Trophoblast cell (in vitro differentiated cells and primary cell): ENCODE data around the gene TLN1.

Experiments used
- DNase-seq, 2 donors: peaks; one replicate each; pipeline ENCODE4 v3.0.0-alpha.2; 2016
- H2AFZ ChIP-seq: 2 replicates; pipeline ENCODE4 v1.6.1; 2013; ENCODE audit warnings: low read length, moderate library complexity, mild to moderate bottlenecking; ENCODE audit not compliant: insufficient read depth, poor library complexity
- H2AK5ac ChIP-seq: 2 replicates; pipeline ENCODE4 v1.6.1; 2013; ENCODE audit warnings: mild to moderate bottlenecking, low read length
- H2BK120ac ChIP-seq: 2 replicates; pipeline ENCODE4 v1.6.1; 2013; ENCODE audit warnings: low read length, mild to moderate bottlenecking, moderate library complexity; ENCODE audit not compliant: insufficient read depth, poor library complexity
- H2BK12ac ChIP-seq: 2 replicates; pipeline ENCODE4 v1.6.1; 2013; ENCODE audit warnings: mild to moderate bottlenecking, low read length, moderate library complexity
- H2BK5ac ChIP-seq: 2 replicates; pipeline ENCODE4 v1.6.1; 2013; ENCODE audit warnings: low read length, low read depth, moderate library complexity, mild to moderate bottlenecking; ENCODE audit not compliant: poor library complexity
- H3K14ac ChIP-seq: 2 replicates; pipeline ENCODE4 v1.6.1; 2013; ENCODE audit warnings: mild to moderate bottlenecking, low read length
- H3K18ac ChIP-seq: 2 replicates; pipeline ENCODE4 v1.6.1; 2013; ENCODE audit warnings: mild to moderate bottlenecking, low read length
- H3K23ac ChIP-seq: 2 replicates; pipeline ENCODE4 v1.6.1; 2013; ENCODE audit warnings: low read length
- H3K27ac ChIP-seq: 2 replicates; pipeline ENCODE4 v1.5.1; 2013; ENCODE audit warnings: low read depth, mild to moderate bottlenecking, inconsistent platforms, low read length, moderate library complexity
- H3K27me3 ChIP-seq: 2 replicates; pipeline ENCODE4 v1.6.1; 2013; ENCODE audit warnings: inconsistent platforms, mild to moderate bottlenecking, low read length, moderate library complexity; ENCODE audit not compliant: insufficient read depth
- H3K36me3 ChIP-seq, 2 experiments: 1 replicate in 1 of 2; 2 replicates in 1 of 2; pipeline ENCODE4 v1.6.1; 2013; ENCODE audit warnings: low read length in 2 of 2, mild to moderate bottlenecking in 2 of 2, moderate library complexity in 1 of 2; ENCODE audit not compliant: insufficient read depth in 2 of 2, control insufficient read depth in 1 of 2
- H3K4ac ChIP-seq: 2 replicates; pipeline ENCODE4 v1.6.1; 2013; ENCODE audit warnings: low read depth, mild to moderate bottlenecking, low read length, moderate library complexity
- H3K4me1 ChIP-seq, 2 experiments: 1 replicate in 1 of 2; 2 replicates in 1 of 2; pipeline ENCODE4 v1.6.1; 2013; ENCODE audit warnings: low read length in 2 of 2, mild to moderate bottlenecking in 2 of 2, moderate library complexity in 1 of 2; ENCODE audit not compliant: insufficient read depth in 2 of 2, control insufficient read depth in 1 of 2
- H3K4me2 ChIP-seq: 2 replicates; pipeline ENCODE4 v1.6.1; 2013; ENCODE audit warnings: inconsistent platforms, mild to moderate bottlenecking, low read length, moderate library complexity
- H3K4me3 ChIP-seq: 2 replicates; pipeline ENCODE4 v1.5.1; 2013; ENCODE audit warnings: mild to moderate bottlenecking, low read depth, low read length, inconsistent platforms
- H3K79me1 ChIP-seq: one replicate; pipeline ENCODE4 v1.6.1; 2013; ENCODE audit warnings: low read length
- H3K79me2 ChIP-seq: 2 replicates; pipeline ENCODE4 v1.6.1; 2013; ENCODE audit warnings: low read length, mild to moderate bottlenecking; ENCODE audit not compliant: control insufficient read depth, insufficient read depth, poor library complexity
- H3K9ac ChIP-seq: 2 replicates; pipeline ENCODE4 v1.6.1; 2013; ENCODE audit warnings: mild to moderate bottlenecking, low read length
- H3K9me3 ChIP-seq: 2 replicates; pipeline ENCODE4 v1.6.1; 2013; ENCODE audit warnings: low read depth, mild to moderate bottlenecking, control low read depth, inconsistent platforms, low read length; ENCODE audit not compliant: insufficient read depth
- H4K12ac ChIP-seq: 2 replicates; pipeline ENCODE4 v1.6.1; 2013; ENCODE audit warnings: low read depth, mild to moderate bottlenecking, low read length, moderate library complexity
- H4K8ac ChIP-seq: 2 replicates; pipeline ENCODE4 v1.6.1; 2013; ENCODE audit warnings: low read depth, mild to moderate bottlenecking, low read length, moderate library complexity
- H4K91ac ChIP-seq: one replicate; pipeline ENCODE4 v1.6.1; 2013; ENCODE audit warnings: low read depth, mild to moderate bottlenecking, low read length, moderate library complexity
- WGBS: extraction: QIAGEN DNeasy Blood & Tissue Kit; methylation state at CpG from one replicate; pipeline ENCODE4 v1.1.7; 2013; ENCODE audit warnings: missing lambda C conversion rate; ENCODE audit not compliant: insufficient read length, insufficient coverage; ENCODE audit errors: extremely low coverage; 5-methylcytosine and 5-hydroxymethylcytosine counted together

The TLN1 gene

GRCh38 chr9:35743880-35744518 lies 12.0 kb upstream of the TLN1 start:
- Histone ChIP-seq H3K27ac (peak overlapping the region; percentile 84), H3K4ac (no peak overlapping the region), H4K91ac (no peak overlapping the region), H3K27me3 (no peaks in the 10 kb centered on the region), H3K4me1 (peaks cover 25 to 32% of the 10 kb centered on the region in 2 experiments), H3K4me3 (no peak overlapping the region), H4K12ac (peak overlapping the region; percentile 5), H3K79me2 (peaks cover 19% of the 10 kb centered on the region), H3K79me1 (peaks cover 5% of the 10 kb centered on the region), H3K14ac (no peak overlapping the region), H3K9ac (no peak overlapping the region), H3K9me3 (peaks cover 1% of the 10 kb centered on the region), H2BK120ac (no peak overlapping the region), H3K23ac (no peak overlapping the region), H3K4me2 (peak overlapping the region; percentile 41), H2BK12ac (peak overlapping the region; percentile 68), H3K18ac (no peak overlapping the region), H2AFZ (no peak overlapping the region), H4K8ac (no peak overlapping the region), H3K36me3 (peaks cover 30 to 47% of the 10 kb centered on the region in 2 experiments), H2AK5ac (no peak overlapping the region), H2BK5ac (peak overlapping the region; percentile 39)
- DNase-seq = no peak
- no CpG with 5 or more reads among the region's 8 CpGs for WGBS

DNA sequence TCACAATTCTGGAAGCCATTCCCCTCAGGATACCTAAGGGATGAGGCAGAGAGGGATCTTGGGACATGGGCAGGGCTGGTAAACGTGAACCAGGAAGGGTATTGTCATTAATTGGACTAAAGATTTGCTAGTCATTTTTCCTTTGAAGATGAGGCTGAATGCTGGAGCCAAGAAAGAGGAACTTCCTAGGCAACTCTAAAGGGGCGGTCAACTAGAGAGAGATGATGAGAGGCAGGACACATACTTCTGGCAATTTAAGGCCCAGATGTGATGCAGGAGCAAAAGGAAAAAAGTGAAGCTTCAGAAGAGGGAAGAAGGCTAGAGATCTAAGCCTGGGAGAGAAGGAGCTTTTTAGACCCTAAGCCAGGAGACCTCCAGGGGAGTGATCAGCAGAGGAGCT lies 11.5 kb upstream of the TLN1 start:
- Histone ChIP-seq H3K79me2 (peaks cover 16% of the 10 kb centered on the region), H3K14ac (no peak overlapping the region), H3K27ac (peak overlapping the region; percentile 84), H3K23ac (no peak overlapping the region), H2BK12ac (peak overlapping the region; percentile 68), H3K36me3 (peaks cover 35 to 52% of the 10 kb centered on the region in 2 experiments), H3K4me2 (peak overlapping the region; percentile 41), H4K12ac (no peak overlapping the region), H3K4ac (no peak overlapping the region), H4K8ac (no peak overlapping the region), H2BK5ac (peak overlapping the region; percentile 39), H2AK5ac (no peak overlapping the region), H4K91ac (no peak overlapping the region), H3K4me1 (peaks cover 25 to 32% of the 10 kb centered on the region in 2 experiments), H3K9ac (no peak overlapping the region), H3K4me3 (no peak overlapping the region), H2AFZ (no peak overlapping the region), H3K79me1 (no peaks in the 10 kb centered on the region), H3K18ac (no peak overlapping the region), H3K27me3 (no peaks in the 10 kb centered on the region), H2BK120ac (peak overlapping the region; percentile 20), H3K9me3 (peaks cover 1% of the 10 kb centered on the region)
- no peak for DNase-seq
- WGBS = no CpG with 5 or more reads among the region's 2 CpGs

DNA sequence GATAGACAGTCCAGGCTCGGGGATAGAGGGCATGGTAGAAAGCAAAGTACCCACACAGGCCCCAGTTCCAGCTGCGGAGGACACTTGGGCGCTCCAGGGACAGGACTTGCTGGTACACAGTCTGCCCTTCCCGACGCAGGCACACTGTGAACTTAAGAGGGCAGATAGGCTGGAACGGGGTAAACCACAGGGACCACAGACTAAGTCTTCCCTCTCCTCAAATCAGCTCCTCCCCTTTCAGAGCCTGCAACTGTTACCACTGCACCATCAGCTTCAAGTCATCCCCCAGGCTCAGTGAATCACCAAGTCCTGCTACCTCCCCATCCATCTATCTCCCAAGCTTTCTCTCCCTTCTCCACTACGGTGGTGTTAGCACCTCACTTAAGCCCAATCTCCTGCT lies 9.7 kb upstream of the TLN1 start:
- H3K79me2 ChIP-seq = peaks cover under 1% of the 10 kb centered on the region
- H4K12ac ChIP-seq = no peak overlapping the region
- no peak overlapping the region for H2AFZ ChIP-seq
- H2BK5ac ChIP-seq = no peak overlapping the region
- no peak overlapping the region for H2BK120ac ChIP-seq
- H3K18ac ChIP-seq = peak overlapping the region; percentile 46
- no peak for DNase-seq
- no peak overlapping the region for H4K91ac ChIP-seq
- no peak overlapping the region for H3K9ac ChIP-seq
- H3K23ac ChIP-seq = no peak overlapping the region
- no peak overlapping the region for H3K4me3 ChIP-seq
- H3K9me3 ChIP-seq = peaks cover 1% of the 10 kb centered on the region
- H3K27ac ChIP-seq = no peak overlapping the region
- no peaks in the 10 kb centered on the region for H3K27me3 ChIP-seq
- H3K14ac ChIP-seq = no peak overlapping the region
- H2AK5ac ChIP-seq = no peak overlapping the region
- H3K4ac ChIP-seq = no peak overlapping the region
- WGBS = no CpG with 5 or more reads among the region's 7 CpGs
- H2BK12ac ChIP-seq = no peak overlapping the region
- peaks cover 14 to 18% of the 10 kb centered on the region in 2 experiments for H3K4me1 ChIP-seq
- H3K4me2 ChIP-seq = no peak overlapping the region
- no peak overlapping the region for H4K8ac ChIP-seq
- H3K79me1 ChIP-seq = no peaks in the 10 kb centered on the region
- peaks cover 53 to 69% of the 10 kb centered on the region in 2 experiments for H3K36me3 ChIP-seq

DNA sequence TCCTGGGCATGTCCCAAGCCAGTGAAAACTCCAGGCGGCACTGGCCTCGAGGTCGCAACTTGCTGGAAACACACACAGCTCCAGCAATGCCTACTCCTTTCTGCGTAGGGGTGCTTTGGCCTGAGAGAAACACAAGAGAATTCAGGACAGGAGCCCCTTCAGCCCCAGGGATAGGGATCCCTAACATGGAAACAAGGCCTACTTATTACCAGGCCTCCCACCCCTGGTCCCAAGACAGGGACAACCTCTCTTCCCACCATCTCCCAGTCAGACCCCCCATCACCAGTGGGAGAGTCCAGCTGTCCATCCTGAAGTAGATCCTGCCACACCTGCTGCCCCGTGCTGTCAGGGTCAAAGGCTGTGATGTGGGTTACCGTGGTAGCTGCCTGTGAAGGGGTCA lies 8.2 kb upstream of the TLN1 start:
- Histone ChIP-seq H3K9ac (no peak overlapping the region), H4K91ac (no peak overlapping the region), H3K79me1 (no peaks in the 10 kb centered on the region), H4K8ac (no peak overlapping the region), H4K12ac (no peak overlapping the region), H3K27ac (no peak overlapping the region), H2BK5ac (no peak overlapping the region), H3K9me3 (peaks cover 1% of the 10 kb centered on the region), H3K4ac (no peak overlapping the region), H3K79me2 (no peaks in the 10 kb centered on the region), H3K23ac (no peak overlapping the region), H3K14ac (no peak overlapping the region), H3K36me3 (peaks cover 58 to 84% of the 10 kb centered on the region in 2 experiments), H3K4me3 (no peak overlapping the region), H3K27me3 (no peaks in the 10 kb centered on the region), H2BK12ac (no peak overlapping the region), H3K4me1 (peaks cover 13 to 19% of the 10 kb centered on the region in 2 experiments), H2AFZ (no peak overlapping the region), H3K18ac (no peak overlapping the region), H2BK120ac (no peak overlapping the region), H3K4me2 (no peak overlapping the region), H2AK5ac (no peak overlapping the region)
- WGBS = no CpG with 5 or more reads among the region's 6 CpGs
- no peak for DNase-seq
